Measurements from ENCODE around the gene CAMK1D.

- TF ChIP-seq GATA2 (IDR thresholded peaks at IDR 0.05; ENCODE audit: low read depth, low read length) (no peak), GATA3 (IDR thresholded peaks at IDR 0.05; ENCODE audit: low read depth, low read length) (no peak)
These were observed 116.2 kb downstream of the CAMK1D start for GRCh38 chr10:12465385-12466136.
